Measurements from ENCODE around the gene LCT. TPM values are rescaled to one million over a fixed set of nuclear protein-coding genes. Genes with fewer than 3 reads are reported as not detected.
A peak's percentile ranks its signal among the peaks of the same experiment; 100 is the strongest.
"Not testable (repeated sequence)": the region's sequence is repeated elsewhere in the genome, so short reads cannot be mapped to it uniquely, and the experiment has no call there.

Gene LCT
- total RNA-seq, 1 donor from 2014 or later = not detected

- no peak for DNase-seq
- intact Hi-C loops (cut with DNase I) = no loop called here
Observed at GRCh38 chr2:135800513-135801460, 36.2 kb downstream of the LCT start.

GRCh38 chr2:135799738-135800137 is 37.2 kb downstream of the LCT start:
- intact Hi-C loops (cut with DNase I) = no loop called here
- DNase-seq (no peak), ATAC-seq (ENCODE audit: poor library complexity) (no peak)

More at GRCh38 chr2:135800513-135801460, 36.2 kb downstream of the LCT start:
- no peak for ATAC-seq (ENCODE audit: poor library complexity)

- ATAC-seq (ENCODE audit: poor library complexity) = no peak
- no peak for DNase-seq
- intact Hi-C loops (cut with DNase I) = no loop called here
Observed at GRCh38 chr2:135798762-135799161, 38.2 kb downstream of the LCT start.

GRCh38 chr2:135798275-135798705 is 38.7 kb downstream of the LCT start:
- no peak for DNase-seq
- peak; percentile 48 for ATAC-seq (ENCODE audit: poor library complexity)
- intact Hi-C loops (cut with DNase I) = no loop called here

GRCh38 chr2:135797497-135798274 is 39.3 kb downstream of the LCT start:
- peak; percentile 90 for ATAC-seq (ENCODE audit: poor library complexity)
- intact Hi-C loops (cut with DNase I) = no loop called here
- peak; percentile 81 for DNase-seq

GRCh38 chr2:135796606-135797005 is 40.4 kb downstream of the LCT start:
- intact Hi-C loops (cut with DNase I) = no loop called here
- ATAC-seq (ENCODE audit: poor library complexity) (no peak), DNase-seq (no peak)

- intact Hi-C loops (cut with DNase I); DNase-seq; ATAC-seq (ENCODE audit: poor library complexity): not testable (repeated sequence)
Observed at GRCh38 chr2:135795641-135796040, 41.3 kb downstream of the LCT start.

- intact Hi-C loops (cut with DNase I) = no loop called here
- ATAC-seq (ENCODE audit: poor library complexity) = no peak
- DNase-seq = no peak
Observed at GRCh38 chr2:135792401-135793150, 44.4 kb downstream of the LCT start.

GRCh38 chr2:135791418-135792190 is 45.4 kb downstream of the LCT start:
- no peak for ATAC-seq (ENCODE audit: poor library complexity)
- intact Hi-C loops (cut with DNase I) = no loop called here
- no peak for DNase-seq

GRCh38 chr2:135790423-135790822 is 46.6 kb downstream of the LCT start:
- intact Hi-C loops (cut with DNase I) = no loop called here
- ATAC-seq (ENCODE audit: poor library complexity) (no peak), DNase-seq (no peak)

GRCh38 chr2:135786823-135787222 is 50.2 kb downstream of the LCT start:
- DNase-seq (no peak), ATAC-seq (ENCODE audit: poor library complexity) (no peak)
- intact Hi-C loops (cut with DNase I) = no loop called here

- ATAC-seq (ENCODE audit: poor library complexity) (no peak), DNase-seq (no peak)
- intact Hi-C loops (cut with DNase I) = no loop called here
Observed at GRCh38 chr2:135785032-135785431, 52.0 kb downstream of the LCT start.

- intact Hi-C loops (cut with DNase I) = no loop called here
- DNase-seq (no peak), ATAC-seq (ENCODE audit: poor library complexity) (no peak)
Observed at GRCh38 chr2:135783439-135783838, 53.5 kb downstream of the LCT start.

GRCh38 chr2:135782231-135782630 is 54.8 kb downstream of the LCT start:
- DNase-seq (no peak), ATAC-seq (ENCODE audit: poor library complexity) (no peak)
- intact Hi-C loops (cut with DNase I) = no loop called here

- intact Hi-C loops (cut with DNase I) = no loop called here
- ATAC-seq (ENCODE audit: poor library complexity) (no peak), DNase-seq (no peak)
Observed at GRCh38 chr2:135776367-135776766, 60.6 kb downstream of the LCT start.

GRCh38 chr2:135775420-135775819 is 61.6 kb downstream of the LCT start:
- ATAC-seq (ENCODE audit: poor library complexity) = peak; percentile 85
- intact Hi-C loops (cut with DNase I) = no loop called here
- no peak for DNase-seq

GRCh38 chr2:135773917-135774316 is 63.1 kb downstream of the LCT start:
- no peak for ATAC-seq (ENCODE audit: poor library complexity)
- intact Hi-C loops (cut with DNase I) = no loop called here
- DNase-seq = no peak

- intact Hi-C loops (cut with DNase I) = no loop called here
- no peak for ATAC-seq (ENCODE audit: poor library complexity)
- no peak for DNase-seq
Observed at GRCh38 chr2:135773319-135773718, 63.7 kb downstream of the LCT start.

All from Right ventricle myocardium superior (tissue), 1 donor.